ENCODE results near the gene AKAP11.

AKAP11 gene

GRCh38 chr13:42255886-42256285 lies 16.1 kb upstream of the AKAP11 start:
- Histone ChIP-seq H3K27ac (no peak overlapping the region), H3K4me3 (IDR thresholded peaks at IDR 0.05; ENCODE audit: insufficient read depth, low read depth, low read length) (no peak overlapping the region), H3K4me1 (ENCODE audit: low read depth, poor library complexity, severe bottlenecking) (no peaks in the 10 kb centered on the region), H4K20me1 (ENCODE audit: insufficient read depth) (no peaks in the 10 kb centered on the region), H3K36me3 (ENCODE audit: insufficient read depth) (no peaks in the 10 kb centered on the region), H3K27me3 (ENCODE audit: insufficient read depth, low read depth) (no peaks in the 10 kb centered on the region), H2AFZ (ENCODE audit: low read depth) (no peak overlapping the region), H3K9ac (no peak overlapping the region), H3K79me2 (ENCODE audit: insufficient read depth, low read depth) (no peaks in the 10 kb centered on the region), H3K4me2 (no peak overlapping the region)
- TF ChIP-seq CTCF (conservative IDR thresholded peaks at IDR 0.05; ENCODE audit: low read depth, low read length): no peak

GRCh38 chr13:42258747-42259146 lies 13.2 kb upstream of the AKAP11 start:
- Histone ChIP-seq H3K27me3 (ENCODE audit: insufficient read depth, low read depth) (no peaks in the 10 kb centered on the region), H4K20me1 (ENCODE audit: insufficient read depth) (no peaks in the 10 kb centered on the region), H3K79me2 (ENCODE audit: insufficient read depth, low read depth) (no peaks in the 10 kb centered on the region), H3K27ac (no peak overlapping the region), H3K4me1 (ENCODE audit: low read depth, poor library complexity, severe bottlenecking) (no peaks in the 10 kb centered on the region), H3K4me3 (IDR thresholded peaks at IDR 0.05; ENCODE audit: insufficient read depth, low read depth, low read length) (no peak overlapping the region), H2AFZ (ENCODE audit: low read depth) (no peak overlapping the region), H3K4me2 (no peak overlapping the region), H3K36me3 (ENCODE audit: insufficient read depth) (no peaks in the 10 kb centered on the region), H3K9ac (no peak overlapping the region)
- TF ChIP-seq CTCF (conservative IDR thresholded peaks at IDR 0.05; ENCODE audit: low read depth, low read length): no peak

- H3K27ac ChIP-seq: no peak overlapping the region
- no peaks in the 10 kb centered on the region for H3K36me3 ChIP-seq (ENCODE audit: insufficient read depth)
- no peaks in the 10 kb centered on the region for H3K4me1 ChIP-seq (ENCODE audit: low read depth, poor library complexity, severe bottlenecking)
- H3K27me3 ChIP-seq (ENCODE audit: insufficient read depth, low read depth): no peaks in the 10 kb centered on the region
- H3K4me2 ChIP-seq: no peak overlapping the region
- no peak for TF ChIP-seq CTCF (conservative IDR thresholded peaks at IDR 0.05; ENCODE audit: low read depth, low read length)
- H3K79me2 ChIP-seq (ENCODE audit: insufficient read depth, low read depth): no peaks in the 10 kb centered on the region
- no peak overlapping the region for H3K9ac ChIP-seq
- H2AFZ ChIP-seq (ENCODE audit: low read depth): no peak overlapping the region
- H3K4me3 ChIP-seq (IDR thresholded peaks at IDR 0.05; ENCODE audit: insufficient read depth, low read depth, low read length): no peak overlapping the region
- H4K20me1 ChIP-seq (ENCODE audit: insufficient read depth): no peaks in the 10 kb centered on the region
These were observed 12.4 kb upstream of the AKAP11 start for GRCh38 chr13:42259515-42259914.

GRCh38 chr13:42260903-42261654 lies 10.9 kb upstream of the AKAP11 start:
- Histone ChIP-seq H3K27me3 (ENCODE audit: insufficient read depth, low read depth) (no peaks in the 10 kb centered on the region), H3K36me3 (ENCODE audit: insufficient read depth) (no peaks in the 10 kb centered on the region), H3K4me2 (no peak overlapping the region)

More at GRCh38 chr13:42260903-42261654, 10.9 kb upstream of the AKAP11 start:
- Histone ChIP-seq H3K9ac (no peak overlapping the region), H3K4me1 (ENCODE audit: low read depth, poor library complexity, severe bottlenecking) (no peaks in the 10 kb centered on the region), H3K4me3 (IDR thresholded peaks at IDR 0.05; ENCODE audit: insufficient read depth, low read depth, low read length) (no peak overlapping the region), H2AFZ (ENCODE audit: low read depth) (no peak overlapping the region), H3K79me2 (ENCODE audit: insufficient read depth, low read depth) (no peaks in the 10 kb centered on the region), H3K27ac (no peak overlapping the region), H4K20me1 (ENCODE audit: insufficient read depth) (no peaks in the 10 kb centered on the region)
- no peak for TF ChIP-seq CTCF (conservative IDR thresholded peaks at IDR 0.05; ENCODE audit: low read depth, low read length)

All from KMS-11 (cell line).